Lower leg skin (tissue), 4 donors: ENCODE data around the gene PF4V1. TPM values are rescaled to one million over a fixed set of nuclear protein-coding genes. Genes with fewer than 3 reads are reported as not detected.

Experiments used
- DNase-seq, 2 donors: peaks; one replicate each; pipeline ENCODE4 v3.0.0-alpha.2; 2019; ENCODE audit warnings: low spot score in 2 of 2
- H3K4me3 ChIP-seq: fragments of 200-600 bp; sonication (generic); 2 replicates; pipeline ENCODE4 v1.5.1; 2017; ENCODE audit warnings: mild to moderate bottlenecking, low read depth; ENCODE audit not compliant: poor library complexity, severe bottlenecking
- POLR2A ChIP-seq, 2 donors: fragments of 450-650 bp; IDR thresholded peaks; one replicate each; pipeline ENCODE4 v1.6.1; 2016 to 2017; ENCODE audit warnings: antibody characterized with exemption in 2 of 2, mild to moderate bottlenecking in 1 of 2, moderate library complexity in 1 of 2
- whole genome bisulfite sequencing, 2 donors: methylation state at CpG; one replicate each; pipeline ENCODE4 v1.1.5; 2018; 5-methylcytosine and 5-hydroxymethylcytosine counted together
- intact Hi-C: fragments of 100-400 bp; cut with DNase I; formaldehyde crosslinking; loops from one replicate; pipeline ENCODE4 v1.15.0; 2023; ENCODE audit warnings: low total_unique reads
- total RNA-seq, 4 donors: library from RNA; depleted of rRNA; stranded (reverse); fragments of >200 nt; gene quantifications; one replicate each; pipeline ENCODE4 v1.1.0, GENCODE V29; 2016
- TF ChIP-seq, protein P1 (sequence below), 3 donors: fragments of 450-650 bp; IDR thresholded peaks; one replicate each; pipeline ENCODE4 v1.5.1; 2016; ENCODE audit warnings: antibody characterized with exemption in 3 of 3, mild to moderate bottlenecking in 3 of 3, moderate library complexity in 2 of 3

The PF4V1 gene, protein sequence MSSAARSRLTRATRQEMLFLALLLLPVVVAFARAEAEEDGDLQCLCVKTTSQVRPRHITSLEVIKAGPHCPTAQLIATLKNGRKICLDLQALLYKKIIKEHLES
- total RNA-seq: not detected

DNA sequence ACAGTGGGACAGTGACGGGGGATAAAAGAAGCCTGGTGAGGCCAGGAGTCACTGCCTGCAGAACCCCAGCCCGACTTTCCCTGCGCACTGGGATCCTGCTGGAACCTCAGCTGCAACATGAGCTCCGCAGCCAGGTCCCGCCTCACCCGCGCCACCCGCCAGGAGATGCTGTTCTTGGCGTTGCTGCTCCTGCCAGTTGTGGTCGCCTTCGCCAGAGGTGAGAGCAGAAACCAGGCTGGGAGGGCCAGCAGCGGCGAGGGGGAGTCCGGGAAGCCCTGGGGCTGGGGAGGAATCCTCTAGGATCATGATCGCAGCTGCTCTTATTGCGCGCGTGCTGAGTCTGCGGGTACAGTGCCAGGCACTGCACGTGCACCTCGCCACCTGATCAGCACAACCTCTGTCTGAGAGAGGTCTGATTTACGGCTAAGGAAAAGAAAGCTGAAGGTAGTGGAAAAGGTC is at the start of gene PF4V1:
TSS of gene PF4V1 (plus strand) at position 51 of the 459 bp plus-strand sequence. CDS start at position 118, 67 bp downstream.
- H3K4me3 ChIP-seq: no peak within 1 kb of the TSS
- WGBS, 2 donors: 8 to 15% methylated on average over 20 to 22 of the region's 22 CpGs
- intact Hi-C loops: no loop called here
- peak in 1 of 2 donors; percentile 82 for DNase-seq
- TF ChIP-seq POLR2A (IDR thresholded peaks at IDR 0.05): no peak
- TF ChIP-seq, protein P1, sequence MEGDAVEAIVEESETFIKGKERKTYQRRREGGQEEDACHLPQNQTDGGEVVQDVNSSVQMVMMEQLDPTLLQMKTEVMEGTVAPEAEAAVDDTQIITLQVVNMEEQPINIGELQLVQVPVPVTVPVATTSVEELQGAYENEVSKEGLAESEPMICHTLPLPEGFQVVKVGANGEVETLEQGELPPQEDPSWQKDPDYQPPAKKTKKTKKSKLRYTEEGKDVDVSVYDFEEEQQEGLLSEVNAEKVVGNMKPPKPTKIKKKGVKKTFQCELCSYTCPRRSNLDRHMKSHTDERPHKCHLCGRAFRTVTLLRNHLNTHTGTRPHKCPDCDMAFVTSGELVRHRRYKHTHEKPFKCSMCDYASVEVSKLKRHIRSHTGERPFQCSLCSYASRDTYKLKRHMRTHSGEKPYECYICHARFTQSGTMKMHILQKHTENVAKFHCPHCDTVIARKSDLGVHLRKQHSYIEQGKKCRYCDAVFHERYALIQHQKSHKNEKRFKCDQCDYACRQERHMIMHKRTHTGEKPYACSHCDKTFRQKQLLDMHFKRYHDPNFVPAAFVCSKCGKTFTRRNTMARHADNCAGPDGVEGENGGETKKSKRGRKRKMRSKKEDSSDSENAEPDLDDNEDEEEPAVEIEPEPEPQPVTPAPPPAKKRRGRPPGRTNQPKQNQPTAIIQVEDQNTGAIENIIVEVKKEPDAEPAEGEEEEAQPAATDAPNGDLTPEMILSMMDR (IDR thresholded peaks at IDR 0.05): no peak

DNA sequence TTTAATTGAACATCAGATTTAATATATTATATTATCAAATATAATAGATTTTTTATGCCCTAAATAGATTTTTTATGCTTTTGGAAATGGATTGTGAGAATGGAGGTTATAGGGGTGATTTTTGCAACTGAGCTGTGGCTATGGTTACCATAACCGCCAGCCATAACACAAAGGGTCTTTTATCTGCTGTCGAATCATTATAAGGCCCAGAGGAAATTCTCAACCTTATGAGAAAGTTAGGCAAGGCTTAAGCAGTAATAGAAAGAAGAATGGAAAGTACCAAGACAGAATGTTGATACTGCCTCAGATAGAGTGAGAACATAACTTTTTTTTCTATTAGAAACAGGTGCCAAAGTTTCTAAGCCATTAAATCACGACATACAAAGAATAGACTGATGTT is 42.9 kb upstream of the PF4V1 start:
- WGBS, 2 donors: 53 to 59% methylated on average over 3 of the region's 3 CpGs
- no peak overlapping the region for H3K4me3 ChIP-seq
- no peak for DNase-seq
- intact Hi-C loops: no loop called here
- TF ChIP-seq POLR2A (IDR thresholded peaks at IDR 0.05): no peak
- TF ChIP-seq, protein P1 (IDR thresholded peaks at IDR 0.05): no peak

DNA sequence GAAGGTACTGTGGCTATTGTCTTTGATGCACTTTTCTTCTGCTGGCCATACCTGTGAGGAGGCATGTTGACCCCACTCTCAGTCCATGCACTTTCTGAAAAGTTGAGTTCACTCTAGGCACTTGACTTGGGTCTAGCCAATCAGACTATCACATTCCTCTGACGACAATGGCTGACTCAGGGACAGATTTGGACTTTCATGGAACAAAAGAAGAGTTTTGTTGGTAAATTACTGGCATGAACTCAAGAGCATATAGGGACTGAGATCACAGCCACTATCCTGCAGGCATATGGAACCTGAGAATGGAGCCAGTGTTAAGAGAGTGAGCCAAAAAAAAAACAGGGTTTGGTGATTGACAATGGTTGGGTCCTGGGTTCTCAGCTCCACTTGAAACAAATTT is 41.3 kb upstream of the PF4V1 start:
- intact Hi-C loops: no loop called here
- H3K4me3 ChIP-seq: no peak overlapping the region
- WGBS, 2 donors: 68 to 75% methylated on average over 1 of the region's 1 CpG
- DNase-seq: no peak
- TF ChIP-seq, protein P1 (IDR thresholded peaks at IDR 0.05): no peak
- TF ChIP-seq POLR2A (IDR thresholded peaks at IDR 0.05): no peak

DNA sequence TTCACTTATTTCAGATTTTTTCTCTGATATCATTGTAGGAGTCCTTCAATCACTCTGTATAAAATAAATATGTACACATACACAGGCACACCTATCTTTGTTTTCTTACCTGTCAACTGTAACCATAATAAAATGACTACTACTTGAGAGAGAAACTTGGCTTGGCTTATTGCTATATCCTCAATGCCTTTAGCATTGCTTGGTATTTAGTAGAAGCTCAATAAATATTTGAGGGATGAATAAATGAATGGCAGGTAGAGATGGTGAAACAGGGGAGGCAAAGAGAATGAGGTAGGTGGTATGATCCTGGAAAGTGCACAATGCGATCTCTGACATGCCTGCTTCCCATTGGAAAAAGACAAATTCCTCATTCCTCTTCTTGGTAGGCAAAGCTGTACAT is 38.4 kb upstream of the PF4V1 start:
- H3K4me3 ChIP-seq: no peak overlapping the region
- 83 to 96% methylated on average over 1 of the region's 1 CpG for WGBS, 2 donors
- intact Hi-C loops: no loop called here
- DNase-seq: no peak
- TF ChIP-seq, protein P1 (IDR thresholded peaks at IDR 0.05): no peak
- TF ChIP-seq POLR2A (IDR thresholded peaks at IDR 0.05): no peak

DNA sequence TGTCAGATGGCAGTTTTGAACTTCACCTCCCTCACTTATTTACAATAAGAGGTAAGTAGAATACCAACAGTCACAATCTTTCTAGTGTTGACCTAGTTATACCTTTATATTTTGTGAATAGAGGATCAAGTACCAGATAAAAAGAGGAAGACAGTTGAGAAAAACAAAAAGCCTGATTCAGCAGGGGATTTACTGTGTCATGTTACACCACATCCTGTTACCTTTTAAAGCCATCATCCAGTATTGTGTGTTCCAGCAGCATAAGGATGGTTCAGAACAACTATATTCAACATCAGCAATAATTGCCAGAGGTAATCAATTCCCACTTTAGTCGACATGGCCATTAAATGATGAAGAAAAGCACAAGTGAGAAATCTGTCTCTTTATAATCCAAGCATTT is 38.0 kb upstream of the PF4V1 start:
- TF ChIP-seq POLR2A (IDR thresholded peaks at IDR 0.05): no peak
- TF ChIP-seq, protein P1 (IDR thresholded peaks at IDR 0.05): no peak
- intact Hi-C loops: no loop called here
- H3K4me3 ChIP-seq: no peak overlapping the region
- DNase-seq: no peak
- 67 to 81% methylated on average over 1 of the region's 1 CpG for WGBS, 2 donors

DNA sequence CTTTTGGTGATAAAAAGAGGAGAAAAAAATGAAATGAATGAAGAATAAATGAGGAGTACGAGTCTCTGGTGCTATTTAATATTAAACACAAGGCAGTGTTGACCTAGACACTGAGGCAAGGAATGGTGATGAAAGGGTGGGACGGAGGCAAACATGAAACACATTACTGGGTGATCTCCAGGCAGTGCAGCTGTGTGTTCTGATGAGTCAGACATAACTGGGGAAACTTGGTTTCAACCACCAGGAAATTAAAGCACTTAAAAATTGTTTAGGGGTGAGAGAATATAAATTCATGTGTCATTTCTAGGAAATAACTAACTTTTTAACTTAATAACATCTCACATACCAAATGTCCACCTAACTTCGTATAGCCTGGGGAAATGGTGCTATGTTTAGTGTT is 36.3 kb upstream of the PF4V1 start:
- 33 to 58% methylated on average over 3 of the region's 3 CpGs for WGBS, 2 donors
- DNase-seq: no peak
- intact Hi-C loops: no loop called here
- TF ChIP-seq POLR2A (IDR thresholded peaks at IDR 0.05): no peak
- TF ChIP-seq, protein P1 (IDR thresholded peaks at IDR 0.05): no peak
- no peak overlapping the region for H3K4me3 ChIP-seq
